T follicular helper cell (primary cell): Measurements from ENCODE around the gene UBE2E2.

Experiments
- DNase-seq: peaks from one replicate; pipeline ENCODE4 v3.0.0-alpha.2; 2020; ENCODE audit warnings: low read depth

Gene UBE2E2

DNA sequence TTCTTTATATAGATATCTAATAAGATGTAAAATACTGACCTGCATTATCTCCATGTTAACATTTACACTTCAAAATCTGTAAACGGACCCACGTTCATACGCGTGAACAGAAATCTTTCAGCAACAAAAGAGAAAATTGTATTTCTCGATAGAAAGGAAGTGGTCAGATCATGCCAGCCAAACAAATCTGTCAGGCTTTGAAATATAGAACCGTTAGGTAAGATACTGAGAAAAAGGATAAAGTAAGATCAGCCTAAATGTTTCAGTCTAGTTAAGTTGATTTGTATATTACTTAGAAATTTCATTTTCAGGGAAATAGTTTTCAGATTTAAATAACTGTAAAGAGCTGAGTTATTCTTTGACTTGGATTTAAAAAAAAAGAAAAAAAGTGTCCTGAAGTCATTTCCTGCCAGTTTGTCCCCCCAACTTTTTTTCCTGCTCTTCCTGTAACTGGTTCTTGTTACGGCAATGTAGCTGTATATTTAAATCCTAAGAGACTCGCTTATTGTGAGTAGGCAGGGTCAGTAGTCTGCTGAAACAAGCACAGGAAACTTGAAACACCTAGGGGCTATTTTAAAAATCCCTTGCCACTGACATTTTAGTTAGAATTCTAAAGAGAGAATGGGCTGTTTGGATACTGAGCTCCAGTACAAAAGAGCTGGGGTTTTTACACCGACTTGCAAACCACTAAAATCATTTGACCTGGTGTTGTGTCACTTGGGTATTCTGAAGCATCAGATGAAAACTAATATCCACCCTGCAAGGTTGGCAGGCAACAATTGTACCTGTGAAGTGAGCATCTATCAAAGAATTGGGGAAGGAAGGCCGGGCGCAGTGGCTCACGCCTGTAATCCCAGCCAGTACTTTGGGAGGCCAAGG lies 237.5 kb downstream of the UBE2E2 start:
- no peak for DNase-seq

DNA sequence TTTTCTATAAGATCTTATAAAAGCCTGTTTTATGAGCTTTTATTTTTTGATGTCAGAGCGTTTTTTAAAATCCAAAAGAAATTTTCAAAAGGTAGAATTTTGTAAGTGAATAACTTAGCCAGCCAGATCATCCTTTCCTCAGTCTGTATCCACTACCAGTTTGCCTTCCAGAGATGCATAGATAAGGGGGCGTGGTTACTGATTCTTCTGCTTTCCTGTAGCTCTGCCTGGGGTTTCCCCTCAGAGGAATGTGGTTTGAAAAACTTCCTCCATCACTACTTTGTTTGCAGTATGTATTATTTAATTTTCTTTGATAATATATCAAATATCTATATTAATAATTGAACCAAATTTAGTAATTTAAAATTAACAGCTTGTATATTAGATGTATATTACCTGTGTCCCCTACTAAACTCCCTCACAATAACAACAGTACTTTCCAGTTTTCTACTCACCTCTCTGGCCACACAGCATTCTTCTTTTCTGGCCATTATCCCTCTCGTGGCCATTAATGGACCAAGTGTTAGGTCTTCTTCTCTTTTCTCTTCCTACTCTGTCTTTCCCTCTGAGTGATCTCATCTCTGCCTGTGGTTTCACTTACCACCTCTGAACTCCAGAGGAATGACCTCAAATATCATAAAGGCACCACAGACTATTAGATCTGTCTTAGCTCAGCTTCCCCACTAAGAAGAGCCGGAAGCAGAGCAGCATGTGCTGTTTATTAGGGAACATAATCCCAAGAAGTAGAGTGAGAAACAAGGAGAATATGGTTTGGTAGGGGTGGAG lies 239.7 kb downstream of the UBE2E2 start:
- DNase-seq: no peak

DNA sequence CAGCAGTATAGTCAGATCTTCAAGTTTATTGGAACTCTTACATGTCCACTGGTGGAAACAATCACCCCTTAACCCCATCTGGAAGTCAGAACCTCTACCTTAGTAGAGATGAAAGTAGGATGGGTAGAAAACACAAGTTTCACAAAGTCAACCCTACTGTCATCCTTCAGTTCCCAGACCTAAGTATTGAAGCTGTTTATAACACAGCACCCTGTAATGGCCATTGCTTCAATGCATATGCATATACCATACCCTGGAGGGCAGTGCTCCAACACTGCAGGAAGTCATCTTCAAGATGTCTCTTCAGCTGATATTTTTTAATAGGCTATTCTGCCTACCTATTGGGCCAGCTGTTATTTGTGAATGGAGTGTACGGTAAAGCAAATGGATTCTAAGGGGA lies 241.3 kb downstream of the UBE2E2 start:
- DNase-seq: no peak

DNA sequence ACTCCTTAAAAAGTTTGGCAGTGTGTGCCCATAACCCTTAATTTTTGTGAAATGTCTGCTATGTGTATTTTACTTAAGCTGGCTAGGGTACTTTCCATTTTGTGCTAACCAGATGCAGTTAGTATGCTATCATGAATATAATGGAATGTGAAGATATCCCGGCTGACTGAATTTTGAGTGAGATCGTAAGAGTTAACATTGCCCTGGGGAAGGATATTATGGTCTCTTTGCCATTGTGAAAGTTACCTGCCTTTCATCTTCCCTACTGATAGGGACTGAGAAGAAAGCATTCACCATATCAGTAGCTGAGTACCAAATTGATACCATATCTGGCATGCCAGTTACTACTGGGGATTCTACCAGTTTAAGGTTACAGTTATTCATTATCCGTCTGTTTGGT lies 243.2 kb downstream of the UBE2E2 start:
- DNase-seq: no peak

DNA sequence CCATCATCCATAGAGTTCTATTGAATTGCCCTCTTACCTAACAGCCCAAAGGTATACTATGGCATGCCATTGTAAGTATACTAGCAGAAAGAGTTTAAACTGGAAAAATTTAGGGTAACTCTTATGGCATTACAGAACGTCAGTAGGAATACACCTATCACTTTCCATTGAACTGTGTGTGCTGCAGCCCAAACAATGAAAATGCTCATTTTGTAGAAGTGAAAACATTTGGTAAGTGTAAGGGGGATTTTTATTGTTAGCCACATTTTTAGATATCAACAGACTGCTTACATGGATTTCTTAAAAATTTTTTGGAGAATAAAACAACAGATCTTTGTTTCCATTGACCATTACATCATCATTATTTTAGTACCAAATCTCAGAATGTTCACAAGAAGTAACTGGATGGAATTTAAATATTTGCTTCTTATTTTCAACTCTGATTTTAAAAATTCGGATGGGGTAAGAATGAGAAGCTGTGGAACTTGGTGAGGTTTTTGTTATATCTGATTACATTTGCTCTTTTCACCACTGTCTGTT lies 245.9 kb downstream of the UBE2E2 start:
- no peak for DNase-seq

DNA sequence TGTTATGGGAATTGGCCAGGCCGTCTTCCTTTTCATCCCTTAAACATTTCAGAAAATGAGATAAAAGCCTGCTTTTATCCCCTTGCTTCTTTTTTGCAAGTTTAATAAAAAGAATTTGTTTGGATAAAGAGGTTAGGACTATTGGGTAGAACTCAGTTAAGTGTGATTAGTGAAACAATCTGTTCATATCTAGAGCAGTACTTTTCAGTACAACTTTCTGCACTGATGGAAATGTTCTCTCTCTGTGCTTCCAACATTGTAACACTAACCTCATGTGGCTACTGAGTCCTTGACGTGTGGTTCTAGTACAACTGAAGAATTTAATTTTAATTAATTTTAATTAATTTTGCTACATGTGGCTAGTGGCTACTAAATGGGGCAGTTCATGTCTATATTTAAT lies 246.9 kb downstream of the UBE2E2 start:
- no peak for DNase-seq

DNA sequence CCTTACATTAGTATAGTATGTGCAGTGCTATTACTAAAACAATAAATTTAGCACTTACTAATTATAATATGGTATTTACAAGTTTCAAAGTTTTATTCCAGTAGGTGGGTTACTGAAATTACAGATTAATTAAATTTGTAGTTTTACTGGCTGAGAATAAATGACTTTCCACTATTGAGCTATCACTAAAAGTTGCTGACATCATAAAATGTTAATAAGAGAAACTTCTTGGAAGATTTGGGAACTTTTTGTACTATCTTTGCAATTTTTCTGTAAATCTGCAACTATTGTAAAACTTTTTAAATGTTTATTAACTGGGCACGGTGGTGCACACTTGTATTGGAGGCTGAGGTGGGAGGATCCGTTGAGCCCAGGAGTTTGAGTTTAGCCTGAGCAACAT lies 247.7 kb downstream of the UBE2E2 start:
- DNase-seq: no peak

DNA sequence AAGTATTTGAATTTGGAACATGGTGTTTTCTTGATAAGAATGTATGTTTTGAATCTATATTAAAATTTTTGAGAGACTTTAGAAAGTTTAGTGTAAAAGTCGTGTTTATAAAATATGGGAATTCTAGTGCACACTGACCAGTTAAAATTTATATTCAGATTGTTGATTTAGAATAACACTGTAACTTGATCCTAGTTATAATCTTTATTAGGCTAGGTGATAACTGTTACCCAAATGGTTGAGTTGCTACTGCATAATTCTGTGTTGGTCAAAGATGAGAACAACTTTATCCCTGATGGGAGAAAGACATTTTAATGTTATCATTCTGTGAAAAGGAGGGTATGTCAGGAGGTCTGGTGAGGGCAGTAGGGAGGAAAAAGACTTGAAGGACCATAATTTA lies 249.3 kb downstream of the UBE2E2 start:
- DNase-seq: no peak

DNA sequence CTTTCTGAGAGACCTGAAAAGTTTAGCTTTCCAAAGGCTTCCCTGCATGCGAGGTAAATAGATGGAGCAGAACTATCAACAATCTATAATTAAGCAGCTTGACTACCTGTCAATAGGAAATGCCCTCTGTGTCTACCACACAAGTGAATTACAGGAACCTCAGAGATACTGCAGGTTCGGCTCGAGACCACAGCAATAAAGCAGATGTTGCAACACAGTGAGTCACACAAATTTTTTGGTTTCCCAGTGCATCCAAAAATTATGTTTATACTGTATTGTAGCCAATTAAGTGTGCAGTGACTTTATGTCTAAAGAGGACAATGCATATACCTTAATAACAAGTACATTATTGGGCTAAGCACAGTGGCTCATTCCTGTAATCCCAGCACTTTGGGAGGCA lies 252.0 kb downstream of the UBE2E2 start:
- DNase-seq: no peak

DNA sequence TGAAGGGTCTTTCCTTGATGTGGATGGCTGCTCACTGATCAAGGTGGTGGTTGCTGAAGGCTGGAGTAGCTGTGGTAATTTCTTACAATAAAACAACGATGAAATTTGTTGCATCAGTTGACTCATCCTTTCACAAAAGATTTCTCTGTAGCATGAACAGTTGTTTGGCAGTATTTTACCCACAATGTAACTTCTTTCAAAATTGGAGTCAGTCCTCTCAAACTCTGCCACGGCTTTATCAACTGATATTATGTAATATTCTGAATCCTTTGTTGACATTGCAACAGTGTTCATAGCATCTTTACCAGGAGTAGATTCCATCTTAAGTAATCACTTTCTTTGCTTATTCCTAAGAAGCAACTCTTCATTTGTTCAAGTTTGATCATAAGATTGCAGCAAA lies 252.6 kb downstream of the UBE2E2 start:
- DNase-seq: no peak

DNA sequence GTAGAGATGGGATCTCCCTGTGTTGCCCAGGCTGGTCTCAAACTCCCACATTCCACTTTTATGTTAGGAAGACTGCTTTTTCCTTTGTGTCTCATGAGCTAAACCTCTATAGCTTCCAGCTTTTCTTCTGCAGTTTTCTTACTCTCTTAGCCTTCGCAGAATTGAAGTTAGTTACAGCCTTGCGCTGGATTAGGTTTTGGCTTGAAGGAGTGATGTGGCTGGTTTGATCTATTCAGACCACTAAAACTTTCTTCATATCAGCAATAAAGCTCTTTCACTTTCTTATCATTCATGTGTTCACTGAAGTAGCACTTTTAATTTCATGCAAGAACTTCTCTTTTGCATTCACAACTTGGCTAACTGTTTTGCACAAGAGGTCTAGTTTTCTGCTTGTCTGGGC lies 254.6 kb downstream of the UBE2E2 start:
- no peak for DNase-seq

DNA sequence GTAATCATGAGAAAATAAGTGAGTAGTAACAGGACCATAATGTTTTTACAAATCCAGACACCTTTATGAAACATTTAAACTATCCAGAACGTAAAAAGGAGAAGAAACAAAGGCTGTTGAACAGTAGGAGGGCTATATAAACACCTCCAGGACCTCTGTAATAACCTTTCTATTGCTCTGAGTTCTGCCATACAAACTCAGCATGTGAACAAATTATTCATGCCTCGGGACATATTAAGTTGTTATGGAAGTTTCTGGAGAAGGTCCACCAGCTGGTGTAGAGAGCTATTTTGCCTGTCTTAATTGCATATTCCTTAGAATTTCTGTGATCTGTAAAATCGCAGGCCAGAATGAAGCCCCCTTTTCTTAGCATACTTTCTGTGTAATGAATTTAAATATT lies 256.3 kb downstream of the UBE2E2 start:
- no peak for DNase-seq

DNA sequence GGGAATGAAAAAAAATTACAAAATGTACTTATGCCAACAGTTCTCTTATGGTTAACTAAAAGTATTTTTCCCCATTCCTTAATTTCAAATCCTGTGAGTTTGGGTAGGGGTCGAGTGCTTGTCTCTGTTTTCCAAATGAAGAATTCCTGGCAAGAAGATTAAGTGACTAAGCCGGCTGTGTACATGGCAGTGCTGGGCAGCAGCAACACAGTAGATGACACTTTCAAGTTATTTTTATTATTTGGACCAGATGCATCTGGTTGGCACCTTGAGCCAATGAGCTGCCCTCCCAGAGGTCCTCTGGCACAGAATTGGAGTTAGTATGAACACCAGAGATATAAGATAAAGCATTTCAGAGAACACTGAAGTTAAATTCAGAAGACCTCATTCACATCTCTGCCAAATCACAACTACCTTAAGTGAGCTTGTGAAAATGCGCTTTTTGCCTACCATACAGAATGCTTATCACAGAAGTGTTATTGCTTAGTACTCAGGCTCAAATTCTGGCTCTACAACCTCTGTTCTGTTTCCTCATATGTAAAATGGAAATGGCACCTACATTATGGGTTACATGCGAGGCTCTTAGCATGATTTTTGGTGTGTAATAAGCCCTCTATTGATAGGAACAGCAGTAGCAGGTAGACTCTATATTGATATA lies 256.9 kb downstream of the UBE2E2 start:
- DNase-seq: no peak

DNA sequence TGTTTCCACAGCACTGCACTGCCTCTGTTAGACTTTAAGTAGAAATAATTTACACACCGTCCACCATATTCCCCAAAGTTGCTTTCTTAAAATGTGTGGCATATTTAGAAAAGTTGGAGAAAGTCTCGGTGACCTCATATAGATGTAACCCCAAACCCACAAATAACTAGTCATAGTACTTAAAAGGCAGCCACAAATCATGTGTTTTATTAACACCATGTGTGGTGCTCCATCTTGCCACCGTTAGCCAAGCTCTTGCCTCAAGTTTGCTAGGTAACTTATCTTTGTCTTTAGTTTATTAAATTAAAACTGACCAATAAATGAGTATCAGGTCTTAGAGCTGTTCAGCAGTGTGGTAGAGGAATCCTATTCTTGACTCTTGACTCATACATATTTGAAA lies 257.9 kb downstream of the UBE2E2 start:
- DNase-seq: no peak

DNA sequence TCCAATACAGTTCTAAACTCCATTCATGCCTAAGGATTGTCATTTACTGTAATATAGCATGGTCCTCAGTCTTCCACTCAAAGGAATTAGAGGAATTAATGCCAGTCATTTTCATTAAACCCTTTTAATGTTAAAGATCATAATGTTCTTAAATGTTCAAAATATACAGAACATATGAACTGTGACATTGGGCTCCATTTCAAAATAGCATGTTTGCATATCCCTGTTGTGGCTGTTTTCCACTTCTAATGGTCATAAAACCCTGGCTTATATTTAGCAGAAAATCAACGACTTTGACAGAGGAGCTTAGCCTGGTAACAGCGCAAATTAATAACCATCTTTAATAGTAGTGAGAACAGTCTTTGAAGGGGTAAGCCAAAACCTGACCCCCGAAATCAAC lies 260.7 kb downstream of the UBE2E2 start:
- no peak for DNase-seq

DNA sequence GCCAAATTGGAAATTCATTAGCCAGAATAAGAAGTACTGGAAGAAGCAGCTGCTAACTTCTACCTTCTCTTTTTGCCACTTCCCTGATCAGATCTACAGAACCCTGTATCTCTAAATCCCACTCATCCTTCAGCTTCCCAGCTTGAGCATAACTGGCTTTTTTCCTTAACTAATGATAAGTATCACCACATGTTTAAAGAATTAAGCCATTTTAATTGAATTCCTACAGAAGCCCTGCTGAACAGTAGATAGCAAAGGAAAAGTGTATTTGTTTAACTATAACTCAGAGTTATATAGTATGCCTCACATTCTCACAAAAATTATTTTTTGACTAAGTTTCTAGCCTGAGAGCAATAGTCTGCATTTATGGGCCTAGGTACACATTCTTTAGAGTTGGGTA lies 262.4 kb downstream of the UBE2E2 start:
- DNase-seq: no peak

DNA sequence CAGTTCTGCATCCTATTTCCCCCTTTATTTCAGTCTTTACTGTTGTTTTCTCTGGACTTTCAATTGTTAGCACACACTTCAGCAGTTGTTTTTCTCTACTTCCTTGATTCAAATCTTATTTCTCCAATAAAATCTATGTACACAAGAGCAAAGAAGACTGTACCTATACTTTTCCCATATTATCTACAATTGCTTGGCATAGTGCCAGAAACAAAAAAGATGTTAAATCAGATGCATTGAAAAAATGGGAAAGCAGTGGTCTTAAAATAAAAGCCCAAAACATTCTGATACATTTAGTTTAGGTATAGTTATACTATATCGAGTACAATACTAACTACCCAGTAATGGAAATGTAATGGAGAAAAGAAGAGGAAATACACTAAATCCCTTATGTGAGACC lies 265.1 kb downstream of the UBE2E2 start:
- DNase-seq: no peak

DNA sequence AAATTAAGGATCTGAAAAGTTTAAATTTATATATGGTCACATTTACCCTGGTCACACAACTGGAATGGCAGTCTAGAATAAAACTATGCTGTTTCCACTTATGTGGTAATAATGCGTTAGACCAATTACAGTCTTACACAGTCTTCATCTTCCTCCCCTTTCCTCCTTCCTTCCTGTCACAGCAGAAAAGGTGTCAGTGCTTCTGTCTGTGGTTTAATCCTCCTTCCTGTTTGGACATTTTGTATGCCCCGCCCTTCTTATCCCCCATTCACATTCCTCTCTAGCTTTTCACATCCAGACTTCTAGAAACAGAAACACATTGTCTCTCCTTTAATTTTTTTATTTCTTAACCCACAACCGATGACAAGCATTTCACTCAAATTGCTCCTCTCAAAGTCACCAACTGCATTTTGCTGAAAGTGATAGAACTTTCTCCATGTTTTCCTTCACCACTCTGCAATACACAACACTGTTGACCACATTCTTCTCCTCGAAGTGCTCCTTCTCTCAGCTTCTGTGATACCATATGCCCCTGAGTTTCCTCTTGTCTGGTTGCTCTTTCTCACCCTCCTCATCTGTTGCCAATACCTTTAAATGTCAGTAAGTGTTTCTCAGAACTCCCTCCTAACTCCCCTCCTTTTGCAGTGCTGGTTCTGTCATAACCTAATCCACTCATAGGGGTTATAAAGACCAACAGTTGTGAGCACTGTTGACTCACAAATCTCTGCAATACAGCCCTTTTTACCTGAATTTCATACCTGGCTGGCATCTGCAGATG lies 271.6 kb downstream of the UBE2E2 start:
- no peak for DNase-seq

DNA sequence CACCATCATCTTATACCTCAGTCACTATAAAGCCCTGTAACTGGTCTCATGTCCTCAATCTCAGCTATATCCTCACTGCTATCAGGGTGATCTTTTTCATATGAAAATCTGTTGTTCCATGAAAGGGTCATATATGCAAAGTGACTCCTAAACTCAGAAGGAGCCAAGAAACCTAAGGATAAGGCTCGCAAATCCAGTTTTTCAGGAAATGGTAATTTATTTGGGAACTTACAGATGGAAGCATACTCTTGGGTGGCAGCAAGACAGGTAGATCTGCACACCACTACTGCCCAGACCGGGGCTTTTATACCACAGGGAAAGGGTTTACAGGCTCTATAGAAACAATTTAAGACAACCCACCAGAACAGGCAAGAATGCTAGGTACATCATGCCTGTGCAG lies 272.3 kb downstream of the UBE2E2 start:
- DNase-seq: no peak

DNA sequence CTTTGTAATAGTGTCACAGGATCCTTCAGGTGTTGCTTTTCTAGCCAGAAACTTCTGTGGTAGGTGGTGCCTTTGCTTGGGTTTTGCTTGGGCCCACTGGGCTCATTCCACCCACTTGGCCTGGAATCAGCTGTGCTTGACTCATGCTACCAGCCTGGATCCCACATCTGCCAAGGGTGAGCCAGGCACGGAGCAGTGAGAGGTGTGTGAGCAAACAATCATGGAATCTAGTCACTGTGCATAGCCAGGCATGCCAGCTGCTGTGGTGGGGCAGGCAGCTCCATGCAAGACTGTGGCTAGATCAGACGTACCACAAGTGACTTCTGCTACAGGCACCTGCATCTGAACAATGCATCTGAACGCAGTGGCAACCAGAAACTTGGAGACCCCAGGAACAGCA lies 275.9 kb downstream of the UBE2E2 start:
- no peak for DNase-seq

DNA sequence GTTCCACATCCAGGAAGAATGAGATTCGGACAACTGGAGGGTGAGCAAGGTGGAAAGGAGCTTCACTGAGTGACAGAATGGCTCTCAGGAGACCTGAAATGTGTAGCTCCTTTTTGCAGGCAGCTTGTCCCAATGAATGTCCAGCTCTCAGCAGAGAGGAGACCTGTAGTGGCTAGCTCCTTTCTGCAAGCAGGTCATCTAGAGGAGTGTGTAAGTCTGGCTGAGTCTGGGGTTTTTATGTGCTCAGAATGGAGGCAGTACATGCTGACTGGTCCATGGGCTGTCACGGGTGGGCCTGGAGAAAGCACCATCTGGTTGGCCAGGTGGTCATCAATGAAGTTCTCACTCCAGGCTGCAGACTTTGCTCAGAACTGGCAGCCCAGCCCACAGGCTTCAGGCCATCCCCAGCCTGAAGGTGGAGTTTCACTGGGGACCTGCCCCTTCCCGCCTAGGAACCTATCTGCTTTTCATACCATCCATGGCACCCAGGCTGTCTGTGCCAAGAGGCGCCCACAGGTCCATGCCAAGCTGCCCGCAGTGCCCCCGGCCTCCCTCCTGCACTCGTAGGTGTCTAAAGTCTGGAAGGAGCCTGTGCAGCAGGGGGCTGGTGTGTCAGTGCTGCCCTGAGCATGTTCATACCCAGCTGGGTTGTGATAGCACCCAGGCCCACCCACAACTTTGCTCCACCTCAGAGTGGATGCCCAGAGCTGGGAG lies 276.6 kb downstream of the UBE2E2 start:
- no peak for DNase-seq
